Endodermal cell (in vitro differentiated cells): ENCODE measurements around the gene NCK2. TPM values are rescaled to one million over a fixed set of nuclear protein-coding genes. Genes with fewer than 3 reads are reported as not detected.

ENCODE experiments used
- DNase-seq: peaks from one replicate; pipeline ENCODE4 v3.0.0-alpha.2; 2017
- H3K27ac ChIP-seq: 2 replicates; pipeline ENCODE4 v1.5.1; 2013; ENCODE audit warnings: mild to moderate bottlenecking, low read depth, low read length, moderate library complexity
- H3K27me3 ChIP-seq: 2 replicates; pipeline ENCODE4 v1.6.1; 2013; ENCODE audit warnings: mild to moderate bottlenecking, low read length, moderate library complexity; ENCODE audit not compliant: insufficient read depth, control insufficient read depth, poor library complexity, severe bottlenecking
- H3K36me3 ChIP-seq: 2 replicates; pipeline ENCODE4 v1.7.0; 2013; ENCODE audit warnings: mild to moderate bottlenecking, low read length, moderate library complexity; ENCODE audit not compliant: control insufficient read depth, insufficient read depth
- H3K4me1 ChIP-seq: one replicate; pipeline ENCODE4 v1.7.0; 2013; ENCODE audit warnings: low read length; ENCODE audit not compliant: control insufficient read depth, insufficient read depth
- H3K4me3 ChIP-seq: 2 replicates; pipeline ENCODE4 v1.5.1; 2013; ENCODE audit warnings: mild to moderate bottlenecking, low read length, moderate library complexity
- H3K9ac ChIP-seq: 2 replicates; pipeline ENCODE4 v1.6.1; 2013; ENCODE audit warnings: mild to moderate bottlenecking, low read length, moderate library complexity; ENCODE audit not compliant: poor library complexity, severe bottlenecking; ENCODE audit errors: extremely low read depth
- H3K9me3 ChIP-seq: 2 replicates; pipeline ENCODE4 v1.6.1; 2013; ENCODE audit warnings: mild to moderate bottlenecking, low read length, moderate library complexity; ENCODE audit not compliant: control insufficient read depth
- H3K27ac Mint-ChIP-seq: 2 replicates; pipeline ENCODE4 v1.8.0; 2020; ENCODE audit warnings: mixed read lengths
- H3K27me3 Mint-ChIP-seq: 2 replicates; pipeline ENCODE4 v1.8.0; 2021; ENCODE audit warnings: mild to moderate bottlenecking, mixed read lengths; ENCODE audit not compliant: insufficient read depth
- H3K36me3 Mint-ChIP-seq: 2 replicates; pipeline ENCODE4 v1.8.0; 2020; ENCODE audit warnings: low read depth, mixed read lengths
- H3K4me1 Mint-ChIP-seq: 2 replicates; pipeline ENCODE4 v1.8.0; 2020; ENCODE audit warnings: mixed read lengths
- H3K4me3 Mint-ChIP-seq: 2 replicates; pipeline ENCODE4 v1.8.0; 2020; ENCODE audit warnings: mild to moderate bottlenecking, moderate library complexity, mixed read lengths
- H3K9me3 Mint-ChIP-seq: 2 replicates; pipeline ENCODE4 v1.8.0; 2020; ENCODE audit warnings: mild to moderate bottlenecking, mixed read lengths
- CTCF ChIP-seq: fragments of 200-600 bp; sonication (generic); conservative IDR thresholded peaks from 2 replicates; pipeline ENCODE4 v1.5.0; 2021; ENCODE audit warnings: antibody characterized with exemption, mild to moderate bottlenecking
- WGBS, 2 experiments: methylation state at CpG; one replicate each; pipeline versions ENCODE4 v1.1.5 to v1.1.7; 2013; ENCODE audit warnings: missing lambda C conversion rate in 2 of 2, mixed read lengths in 1 of 2; ENCODE audit not compliant: insufficient coverage in 1 of 2, insufficient read length in 1 of 2; 5-methylcytosine and 5-hydroxymethylcytosine counted together
- total RNA-seq, 2 donors: library from RNA; stranded (reverse); fragmentation: NEBNext Ultra II Directional in 1 of 2; extraction: Animal tissue kit (Norgen Biotek cat#: 25700) in 1 of 2; gene quantifications; 2 replicates in 1 of 2; 3 replicates in 1 of 2; pipeline ENCODE4 v1.2.1, GENCODE V29; 2021

NCK2 gene
- total RNA-seq, 2 donors from 2014 or later, result 58.9 to 63.8 TPM

GRCh38 chr2:105792561-105792960 is 47.8 kb downstream of the NCK2 start:
- Histone ChIP-seq H3K27ac (no peak overlapping the region), H3K9ac (no peak overlapping the region), H3K27me3 (no peaks in the 10 kb centered on the region), H3K4me1 (peaks cover 6% of the 10 kb centered on the region), H3K9me3 (no peaks in the 10 kb centered on the region), H3K4me3 (no peak overlapping the region), H3K36me3 (no peaks in the 10 kb centered on the region)
- no peak for DNase-seq
- no peak for TF ChIP-seq CTCF
- no peaks in the 10 kb centered on the region for H3K36me3 Mint-ChIP-seq
- no peak overlapping the region for H3K4me3 Mint-ChIP-seq
- H3K9me3 Mint-ChIP-seq, result no peaks in the 10 kb centered on the region
- 95 to 100% methylated on average over 4 to 7 of the region's 7 CpGs for WGBS, 2 experiments
- no peaks in the 10 kb centered on the region for H3K27me3 Mint-ChIP-seq
- peaks cover 60% of the 10 kb centered on the region for H3K4me1 Mint-ChIP-seq
- H3K27ac Mint-ChIP-seq, result no peak overlapping the region

GRCh38 chr2:105793196-105793975 is 48.7 kb downstream of the NCK2 start:
- Mint-ChIP-seq H3K4me1 (peaks cover 56% of the 10 kb centered on the region), H3K27ac (no peak overlapping the region)
- H3K4me1 ChIP-seq, result peaks cover 6% of the 10 kb centered on the region

GRCh38 chr2:105794926-105795574 is 50.3 kb downstream of the NCK2 start:
- Mint-ChIP-seq H3K4me1 (peaks cover 45% of the 10 kb centered on the region), H3K27me3 (no peaks in the 10 kb centered on the region), H3K9me3 (no peaks in the 10 kb centered on the region), H3K36me3 (no peaks in the 10 kb centered on the region), H3K27ac (peak overlapping the region; percentile 67), H3K4me3 (peak overlapping the region; percentile 32)
- Histone ChIP-seq H3K27ac (no peak overlapping the region), H3K4me1 (peaks cover 6% of the 10 kb centered on the region), H3K36me3 (no peaks in the 10 kb centered on the region), H3K9ac (no peak overlapping the region), H3K4me3 (peak overlapping the region; percentile 21), H3K9me3 (no peaks in the 10 kb centered on the region), H3K27me3 (no peaks in the 10 kb centered on the region)
- TF ChIP-seq CTCF, result no peak
- peak; percentile 17 for DNase-seq
- 75 to 84% methylated on average over 1 to 2 of the region's 3 CpGs for WGBS, 2 experiments

More at GRCh38 chr2:105793196-105793975, 48.7 kb downstream of the NCK2 start:
- H3K27ac ChIP-seq, result no peak overlapping the region
- no peaks in the 10 kb centered on the region for H3K36me3 Mint-ChIP-seq
- no peaks in the 10 kb centered on the region for H3K36me3 ChIP-seq
- no peak for TF ChIP-seq CTCF
- 92% methylated on average over 4 to 6 of the region's 6 CpGs for WGBS, 2 experiments
- H3K4me3 ChIP-seq, result no peak overlapping the region
- DNase-seq, result peak; percentile 23
- H3K9me3 ChIP-seq, result no peaks in the 10 kb centered on the region
- H3K4me3 Mint-ChIP-seq, result no peak overlapping the region
- no peaks in the 10 kb centered on the region for H3K27me3 Mint-ChIP-seq
- no peaks in the 10 kb centered on the region for H3K9me3 Mint-ChIP-seq
- H3K27me3 ChIP-seq, result no peaks in the 10 kb centered on the region
- H3K9ac ChIP-seq, result no peak overlapping the region
